Effector memory CD4-positive, alpha-beta T cell (primary cell): ENCODE results near the gene TRNT1.

Experiments used
- DNase-seq, 3 donors: peaks; one replicate each; pipeline ENCODE4 v3.0.0-alpha.2; 2020
- H3K27ac ChIP-seq: 2 replicates; pipeline ENCODE4 v1.7.0; 2013; ENCODE audit warnings: mild to moderate bottlenecking, low read length, moderate library complexity; ENCODE audit not compliant: insufficient read depth, poor library complexity, severe bottlenecking
- H3K27me3 ChIP-seq: replicated peaks from 2 replicates; pipeline ENCODE4 v1.7.0; 2013; ENCODE audit warnings: mild to moderate bottlenecking, low read length; ENCODE audit not compliant: insufficient read depth, control insufficient read depth, poor library complexity, severe bottlenecking
- H3K36me3 ChIP-seq: 2 replicates; pipeline ENCODE4 v1.7.0; 2013; ENCODE audit warnings: mild to moderate bottlenecking, low read length, moderate library complexity; ENCODE audit not compliant: control insufficient read depth, insufficient read depth
- H3K4me1 ChIP-seq: 2 replicates; pipeline ENCODE4 v1.7.0; 2013; ENCODE audit warnings: low read length, mild to moderate bottlenecking; ENCODE audit not compliant: control insufficient read depth, insufficient read depth, poor library complexity, severe bottlenecking
- H3K4me3 ChIP-seq: 2 replicates; pipeline ENCODE4 v1.7.0; 2013; ENCODE audit warnings: low read length, low read depth, mild to moderate bottlenecking; ENCODE audit not compliant: insufficient read depth, poor library complexity, severe bottlenecking
- H3K9me3 ChIP-seq: 2 replicates; pipeline ENCODE4 v1.7.0; 2013; ENCODE audit warnings: mild to moderate bottlenecking, low read length, moderate library complexity; ENCODE audit not compliant: control insufficient read depth

The TRNT1 gene

DNA sequence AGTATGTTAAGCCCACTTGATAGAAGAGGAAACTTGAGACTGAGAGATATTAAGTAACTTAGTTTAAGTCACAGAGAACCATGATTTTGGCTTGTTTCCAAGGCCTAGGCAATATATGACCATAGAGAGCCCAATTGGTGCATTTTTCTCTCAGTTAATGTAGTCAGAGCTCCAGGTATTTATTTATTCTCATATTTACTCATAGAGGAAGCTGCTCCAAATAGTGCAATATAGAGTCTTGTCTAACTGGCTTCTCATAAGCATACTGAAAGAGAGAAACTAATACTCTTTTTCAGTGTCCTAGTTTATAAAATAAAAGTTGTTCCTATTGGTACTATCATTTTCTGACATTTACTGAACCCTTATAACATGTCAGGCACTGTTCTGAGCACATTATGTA, 15.2 kb downstream of the TRNT1 start:
- no peak for DNase-seq
- no peak overlapping the region for H3K27ac ChIP-seq

DNA sequence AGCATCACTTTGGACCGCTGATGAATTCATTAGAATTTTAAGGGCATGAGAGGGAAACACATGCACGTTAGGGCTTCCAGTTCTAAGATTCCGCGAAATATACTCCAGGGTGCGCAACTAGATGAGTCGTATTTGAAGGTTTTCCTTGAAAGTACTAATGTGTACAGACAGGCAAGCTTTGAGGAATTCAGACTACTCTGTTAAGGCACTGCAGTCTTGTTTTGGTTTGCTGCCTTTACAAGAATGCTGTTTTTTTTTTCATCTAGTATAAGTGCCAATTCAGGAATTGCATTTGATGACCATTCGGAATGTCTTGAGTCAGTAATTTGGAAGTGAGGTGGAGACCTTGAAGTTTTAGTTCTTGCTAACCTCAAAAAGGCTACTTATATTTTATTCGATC, 19.1 kb downstream of the TRNT1 start:
- DNase-seq, result no peak
- H3K27ac ChIP-seq, result no peak overlapping the region
- H3K36me3 ChIP-seq, result peaks cover 63% of the 10 kb centered on the region
- no peaks in the 10 kb centered on the region for H3K9me3 ChIP-seq
- H3K4me1 ChIP-seq, result no peaks in the 10 kb centered on the region
- no peak overlapping the region for H3K4me3 ChIP-seq
- no peaks in the 10 kb centered on the region for H3K27me3 ChIP-seq

More for the DNA sequence above, 15.2 kb downstream of the TRNT1 start:
- Histone ChIP-seq H3K27me3 (no peaks in the 10 kb centered on the region), H3K4me3 (no peak overlapping the region), H3K36me3 (peaks cover 62% of the 10 kb centered on the region), H3K4me1 (no peaks in the 10 kb centered on the region), H3K9me3 (no peaks in the 10 kb centered on the region)

DNA sequence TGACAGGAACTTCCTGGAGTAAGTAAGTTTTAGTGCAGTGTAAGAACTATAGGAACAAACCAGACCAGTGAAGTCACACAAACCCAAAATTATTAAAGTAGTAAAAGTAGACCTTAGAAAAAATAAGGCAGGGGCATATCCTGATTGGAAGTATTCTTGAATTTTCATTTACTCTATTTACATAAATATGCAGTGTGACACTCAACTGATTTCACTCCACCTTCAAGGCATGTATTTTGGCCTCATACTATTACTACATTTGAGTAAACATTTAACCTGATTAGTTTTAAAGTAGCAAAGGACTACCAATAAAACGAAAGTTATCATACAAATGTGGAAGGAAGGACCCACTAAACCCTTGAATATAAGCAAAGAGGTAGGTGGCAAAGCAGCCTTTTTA, 22.8 kb downstream of the TRNT1 start:
- Histone ChIP-seq H3K9me3 (no peaks in the 10 kb centered on the region), H3K27ac (peak overlapping the region; percentile 35), H3K27me3 (no peaks in the 10 kb centered on the region), H3K36me3 (peaks cover 78% of the 10 kb centered on the region), H3K4me1 (no peaks in the 10 kb centered on the region), H3K4me3 (no peak overlapping the region)
- no peak for DNase-seq

DNA sequence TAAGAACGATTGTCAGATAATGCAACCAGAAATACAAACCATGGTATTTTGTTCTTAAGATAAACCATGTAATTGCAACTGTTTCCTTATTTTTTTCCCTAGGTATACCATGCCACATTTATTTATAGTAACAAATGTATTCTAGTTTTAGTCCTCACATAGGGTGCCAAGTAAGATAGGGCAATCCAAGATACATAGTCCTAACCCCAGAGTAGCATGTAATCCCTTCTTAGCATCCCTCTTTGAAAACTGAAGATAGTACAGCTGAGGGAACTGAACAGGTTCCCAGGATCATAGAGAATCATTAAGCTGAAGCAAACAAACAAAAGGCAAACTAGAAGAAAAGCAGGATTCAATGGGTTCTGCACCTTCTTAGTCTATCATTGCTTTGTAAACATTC, 24.8 kb downstream of the TRNT1 start:
- peaks cover 71% of the 10 kb centered on the region for H3K36me3 ChIP-seq
- no peak overlapping the region for H3K4me3 ChIP-seq
- H3K27ac ChIP-seq, result no peak overlapping the region
- no peak for DNase-seq
- H3K4me1 ChIP-seq, result no peaks in the 10 kb centered on the region
- H3K27me3 ChIP-seq, result no peaks in the 10 kb centered on the region
- H3K9me3 ChIP-seq, result no peaks in the 10 kb centered on the region

DNA sequence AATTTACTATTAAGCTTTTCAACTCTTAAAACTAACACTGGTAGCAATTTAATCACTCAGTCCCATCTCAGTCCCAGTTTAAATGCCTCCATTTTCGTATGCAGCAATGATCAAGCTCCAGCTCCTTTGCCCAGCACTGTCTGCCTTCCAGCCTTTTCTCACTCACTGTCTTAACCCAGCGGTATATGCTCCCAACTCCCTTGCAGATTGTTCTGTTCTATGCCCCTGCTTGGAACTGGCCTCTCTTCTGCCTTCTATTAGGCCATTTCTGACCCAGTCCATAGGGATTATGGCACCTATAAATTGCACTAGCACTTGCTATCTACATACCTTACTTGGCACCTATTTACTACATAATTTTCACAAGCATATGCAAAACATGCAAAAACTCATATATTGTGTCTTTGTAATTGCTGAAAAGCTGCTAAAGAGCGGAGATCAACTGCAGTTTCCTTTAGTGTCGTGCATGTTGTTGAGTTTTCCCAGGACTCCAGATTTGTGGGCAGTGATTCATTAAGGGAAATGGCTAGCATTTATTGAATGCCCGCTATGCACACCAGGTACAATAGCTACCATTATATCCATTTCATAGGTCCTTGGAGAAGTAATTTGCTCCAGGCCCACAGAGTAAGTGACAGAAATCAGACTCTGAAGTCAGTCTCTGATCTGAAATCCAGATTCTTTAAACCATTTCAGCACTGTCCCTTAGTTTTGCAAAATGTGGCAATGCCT, 28.3 kb downstream of the TRNT1 start:
- Histone ChIP-seq H3K4me3 (no peak overlapping the region), H3K27me3 (no peaks in the 10 kb centered on the region), H3K36me3 (peaks cover 65% of the 10 kb centered on the region), H3K9me3 (no peaks in the 10 kb centered on the region), H3K27ac (no peak overlapping the region), H3K4me1 (no peaks in the 10 kb centered on the region)
- no peak for DNase-seq

DNA sequence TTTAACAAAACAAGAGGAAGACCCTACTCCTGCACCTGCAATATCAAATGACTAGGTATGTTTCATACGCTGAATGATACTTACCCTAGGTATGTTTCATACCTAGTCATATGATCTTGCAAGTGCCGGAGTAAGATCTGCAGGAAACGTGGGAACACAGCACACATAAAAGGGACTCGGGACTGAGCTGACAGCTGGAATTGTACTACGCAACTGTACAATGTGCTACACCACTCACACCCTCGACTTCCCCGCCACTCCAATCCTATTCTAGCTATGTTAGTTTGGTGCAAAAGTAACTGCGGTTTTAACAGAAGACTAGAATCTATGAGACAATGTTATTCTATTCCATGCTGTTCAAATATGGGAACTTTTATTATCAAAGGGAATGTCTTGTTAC, 30.7 kb downstream of the TRNT1 start:
- no peaks in the 10 kb centered on the region for H3K9me3 ChIP-seq
- H3K4me3 ChIP-seq, result no peak overlapping the region
- no peak overlapping the region for H3K27ac ChIP-seq
- no peaks in the 10 kb centered on the region for H3K4me1 ChIP-seq
- H3K27me3 ChIP-seq, result no peaks in the 10 kb centered on the region
- no peak for DNase-seq
- peaks cover 64% of the 10 kb centered on the region for H3K36me3 ChIP-seq

DNA sequence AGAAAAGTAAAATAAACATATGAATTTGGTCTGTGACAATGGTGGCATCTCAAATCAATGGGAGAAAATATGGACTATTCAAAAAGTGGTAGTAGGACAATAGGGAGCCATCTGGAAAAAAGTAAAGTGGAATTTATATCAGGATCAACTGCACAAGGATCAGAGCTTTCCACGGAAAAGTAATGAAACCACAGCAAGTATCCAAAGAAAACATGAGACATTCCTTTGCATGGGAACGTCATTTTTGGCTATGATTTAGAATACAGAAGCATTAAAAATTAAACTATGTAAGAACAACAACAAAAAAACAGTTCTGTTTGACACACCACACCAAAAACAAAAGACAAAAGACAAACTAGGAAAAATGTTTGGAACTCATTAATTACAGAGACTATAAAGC, 34.1 kb downstream of the TRNT1 start:
- H3K9me3 ChIP-seq, result no peaks in the 10 kb centered on the region
- peaks cover 67% of the 10 kb centered on the region for H3K36me3 ChIP-seq
- H3K27ac ChIP-seq, result no peak overlapping the region
- H3K4me3 ChIP-seq, result no peak overlapping the region
- DNase-seq, result no peak
- no peaks in the 10 kb centered on the region for H3K4me1 ChIP-seq
- no peaks in the 10 kb centered on the region for H3K27me3 ChIP-seq

DNA sequence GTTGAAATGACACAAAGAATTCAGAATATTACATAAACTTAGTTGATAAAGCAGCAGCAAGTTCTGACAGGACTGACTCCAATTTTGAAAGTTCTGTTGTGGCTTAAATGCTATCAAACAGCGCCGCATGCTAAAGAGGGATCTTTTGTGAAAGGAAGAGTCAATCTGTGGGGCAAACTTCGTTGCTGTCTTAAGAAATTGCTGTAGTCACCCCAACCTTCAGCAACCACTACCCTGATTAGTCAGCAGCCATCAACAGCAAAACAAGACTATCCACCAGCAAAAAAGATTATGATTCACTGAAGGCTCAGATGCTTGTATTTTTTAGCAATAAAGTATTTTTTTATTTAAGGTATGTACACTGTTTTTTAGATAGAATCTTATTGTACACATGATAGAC, 38.5 kb downstream of the TRNT1 start:
- Histone ChIP-seq H3K27ac (no peak overlapping the region), H3K36me3 (peaks cover 64% of the 10 kb centered on the region), H3K4me1 (no peaks in the 10 kb centered on the region), H3K4me3 (no peak overlapping the region), H3K9me3 (no peaks in the 10 kb centered on the region), H3K27me3 (no peaks in the 10 kb centered on the region)
- DNase-seq, result no peak

DNA sequence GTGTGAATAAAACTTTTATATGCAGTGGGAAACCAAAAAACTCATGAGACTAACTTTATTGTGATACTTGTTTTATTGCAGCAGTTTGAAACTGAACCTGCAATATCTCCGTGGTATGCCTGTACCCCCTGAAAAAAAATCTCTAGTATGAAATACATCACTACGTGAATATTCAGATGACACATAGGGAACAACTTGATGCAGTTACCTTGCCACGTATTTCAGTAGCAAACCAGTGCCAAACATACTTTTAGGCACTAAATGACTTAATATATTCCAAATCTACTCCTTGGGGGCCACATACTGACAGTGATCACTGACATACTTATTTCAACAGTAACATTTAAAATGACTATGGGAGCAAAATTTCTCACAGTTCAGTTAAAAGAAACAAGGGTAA, 38.9 kb downstream of the TRNT1 start:
- H3K9me3 ChIP-seq, result no peaks in the 10 kb centered on the region
- H3K27ac ChIP-seq, result no peak overlapping the region
- H3K27me3 ChIP-seq, result no peaks in the 10 kb centered on the region
- peaks cover 3% of the 10 kb centered on the region for H3K4me1 ChIP-seq
- H3K36me3 ChIP-seq, result peaks cover 64% of the 10 kb centered on the region
- no peak overlapping the region for H3K4me3 ChIP-seq
- no peak for DNase-seq

DNA sequence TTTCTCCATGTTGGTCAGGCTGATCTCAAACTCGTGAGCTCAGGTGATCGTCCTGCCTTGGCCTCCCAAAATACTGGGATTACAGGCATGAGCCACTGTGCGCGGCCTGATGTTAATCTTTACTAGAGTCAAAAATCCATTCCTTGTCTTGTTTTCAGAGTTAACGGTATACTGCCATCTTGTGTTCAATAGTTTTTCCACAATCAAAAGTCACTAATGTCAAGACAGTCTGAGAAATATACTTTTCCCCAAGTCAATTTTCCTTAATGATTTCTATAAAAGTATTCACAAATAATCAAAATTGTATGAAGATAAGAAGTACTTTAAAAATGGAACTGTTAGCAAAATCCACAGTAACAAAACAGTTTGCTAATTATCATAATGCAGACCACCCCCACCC, 44.3 kb downstream of the TRNT1 start:
- peak overlapping the region; percentile 75 for H3K27ac ChIP-seq
- peaks cover 55% of the 10 kb centered on the region for H3K4me1 ChIP-seq
- H3K27me3 ChIP-seq, result no peaks in the 10 kb centered on the region
- H3K4me3 ChIP-seq, result no peak overlapping the region
- no peaks in the 10 kb centered on the region for H3K9me3 ChIP-seq
- peaks cover 43% of the 10 kb centered on the region for H3K36me3 ChIP-seq
- DNase-seq, result no peak
